NCI-H1092 (cell line): ENCODE measurements around the gene OR13C4.
"Not testable (repeated sequence)": the region's sequence is repeated elsewhere in the genome, so short reads cannot be mapped to it uniquely, and the experiment has no call there.

Source experiments
- DNase-seq: peaks from one replicate; lab custom pipeline; 2025; lab: John Stamatoyannopoulos, UW

Gene OR13C4

DNA sequence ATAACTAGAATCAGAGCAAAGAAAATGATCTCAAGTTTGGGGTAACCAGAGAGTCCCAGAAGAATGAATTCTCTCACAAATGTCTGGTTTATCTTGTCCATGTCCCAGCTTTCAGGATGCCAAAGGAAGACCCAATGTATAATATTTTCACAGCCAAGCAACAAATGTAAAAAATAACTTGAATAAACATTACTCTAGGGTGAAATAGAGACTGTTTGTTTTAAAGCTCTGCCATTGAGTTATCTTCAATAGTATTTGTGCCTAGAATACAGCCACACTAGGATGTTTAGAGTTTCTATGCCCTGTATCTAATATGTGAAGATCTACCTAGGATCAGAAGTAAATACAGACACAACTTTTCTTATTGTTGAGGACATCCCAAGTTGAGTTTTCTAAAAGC lies at the start of gene OR13C4:
Gene OR13C4 (minus strand): TSS at position 101 of the 400 bp plus-strand sequence. CDS start 0 bp downstream, at position 101.
- DNase-seq: no peak

DNA sequence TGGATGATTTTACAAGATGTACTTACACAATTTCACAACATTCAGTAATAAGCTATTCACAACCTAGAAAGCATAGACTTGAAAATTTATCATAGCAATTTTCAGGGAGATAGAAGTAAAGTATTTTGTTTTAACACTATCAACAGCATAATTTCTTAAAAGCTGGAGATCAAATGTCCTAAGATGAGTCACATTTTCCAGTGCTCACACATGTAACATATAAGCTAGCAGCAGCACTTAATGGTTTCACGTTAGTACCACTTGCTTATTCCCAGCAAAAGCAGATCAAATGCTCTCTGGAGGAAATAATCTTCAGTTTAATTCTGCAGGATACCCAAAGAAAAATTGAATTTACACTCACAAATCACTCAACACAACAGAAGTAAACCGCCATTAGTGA lies 48.4 kb upstream of the OR13C4 start:
- no peak for DNase-seq

DNA sequence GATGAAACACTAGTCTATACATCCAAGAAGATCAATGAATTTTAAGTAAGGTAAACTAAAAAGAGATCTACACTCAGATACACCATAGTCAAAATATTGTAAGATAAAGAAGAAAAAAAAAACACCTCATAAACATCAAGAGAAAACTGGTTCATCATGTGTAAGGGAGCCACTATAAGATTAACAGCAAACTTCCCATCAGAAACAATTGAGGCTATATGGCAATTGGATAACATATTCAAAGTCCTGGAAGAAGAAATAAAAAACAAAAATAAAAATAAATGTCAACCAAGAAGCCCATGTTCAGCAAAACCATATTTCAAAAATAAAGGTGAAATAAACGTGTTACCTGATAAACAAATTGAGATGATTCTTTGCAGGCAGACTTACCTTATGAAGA lies 45.6 kb upstream of the OR13C4 start:
- DNase-seq: no peak

DNA sequence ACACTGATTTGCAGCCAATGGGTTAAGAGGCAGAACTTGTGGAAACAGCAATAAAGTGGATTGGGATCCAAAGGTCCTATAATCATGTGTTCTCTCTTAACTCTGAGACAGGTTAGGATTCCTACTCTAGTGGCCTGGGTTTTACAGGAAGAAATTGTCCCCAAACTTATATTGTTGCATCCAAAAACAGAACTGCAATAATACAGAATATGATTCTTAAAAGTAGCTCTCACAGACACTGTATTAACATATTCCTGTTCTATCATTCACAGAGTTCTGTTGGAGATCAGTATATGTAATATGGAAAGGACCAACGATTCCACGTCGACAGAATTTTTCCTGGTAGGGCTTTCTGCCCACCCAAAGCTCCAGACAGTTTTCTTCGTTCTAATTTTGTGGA lies 41.9 kb upstream of the OR13C4 start, which contains the start of gene OR13C8:
Gene OR13C8 (plus strand): TSS at position 301 of the 400 bp plus-strand sequence. CDS start 0 bp downstream, at position 301.
- no peak for DNase-seq

DNA sequence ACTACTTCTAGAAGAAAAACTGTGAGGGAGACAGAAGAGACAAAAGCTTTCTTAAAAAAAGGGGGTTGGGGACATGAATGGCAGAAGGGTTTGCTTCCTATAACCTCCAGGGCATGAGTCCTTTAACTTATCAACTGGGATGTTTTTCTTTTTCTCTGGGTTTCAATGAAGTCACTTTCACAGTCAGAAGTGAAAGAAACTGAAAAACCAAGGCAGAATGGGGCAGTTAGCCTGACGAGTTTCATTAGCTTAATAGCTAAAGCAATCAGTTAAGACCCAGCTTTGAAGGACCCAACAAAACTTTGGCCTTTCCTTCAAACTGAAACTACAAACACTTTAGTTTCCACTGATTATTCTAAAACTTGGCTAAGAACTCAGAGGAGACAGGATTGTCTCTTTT lies 37.3 kb upstream of the OR13C4 start:
- no peak for DNase-seq

DNA sequence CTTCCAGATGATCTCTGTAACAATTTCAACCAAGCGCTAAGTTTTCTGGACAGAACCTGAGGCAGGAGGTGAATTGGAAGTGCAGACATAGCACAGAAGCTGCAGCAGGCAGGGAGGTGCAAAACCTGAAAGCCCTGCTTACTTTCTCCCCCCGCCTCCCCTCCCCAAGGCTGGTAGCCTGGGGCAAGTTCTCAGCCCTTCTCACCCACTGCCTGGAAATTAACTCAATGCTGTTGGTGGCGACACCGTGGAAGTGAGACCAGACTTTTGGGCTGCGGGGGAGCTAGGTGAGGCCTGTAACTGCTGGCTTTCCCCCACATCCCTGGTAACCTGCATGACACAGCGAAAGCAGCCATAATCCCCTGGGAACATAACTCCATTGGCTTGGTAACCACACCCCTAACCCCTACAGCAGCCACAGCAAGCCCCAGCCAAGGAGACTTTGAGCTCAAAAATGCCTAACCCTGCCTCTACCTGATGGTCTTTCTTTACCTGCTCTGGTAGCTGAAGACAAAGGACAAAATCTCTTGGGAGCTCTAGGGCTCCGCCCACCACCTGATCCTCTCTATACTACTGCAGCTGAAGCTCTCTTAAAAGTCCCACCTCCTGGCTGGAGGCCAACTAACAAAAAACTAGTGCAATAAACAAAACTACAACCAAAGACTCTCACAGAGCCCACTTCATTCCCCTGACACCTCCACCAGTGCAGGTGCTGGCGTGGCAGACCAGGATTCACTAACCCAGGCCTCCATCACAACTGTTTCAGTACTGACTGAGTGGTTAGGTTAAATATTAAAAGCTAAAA lies 30.0 kb upstream of the OR13C4 start:
- DNase-seq: no peak

DNA sequence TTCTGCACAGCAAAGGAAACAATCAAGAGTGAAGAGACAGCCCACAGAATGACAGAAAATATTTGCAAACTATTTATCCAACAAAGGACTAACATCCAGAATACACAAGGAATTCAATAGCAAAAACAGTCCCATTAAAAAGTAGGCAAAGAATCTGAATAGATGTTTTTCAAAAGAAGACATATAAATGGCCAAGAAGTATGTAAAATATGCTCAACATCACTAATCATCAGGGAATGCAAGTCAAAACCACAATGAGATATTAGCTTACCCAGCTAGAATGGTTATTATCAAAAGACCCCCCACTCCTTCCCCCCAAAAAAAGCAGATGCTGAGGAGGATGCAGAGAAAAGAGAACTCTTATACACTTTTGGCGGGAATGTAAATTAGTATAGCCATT lies 28.5 kb upstream of the OR13C4 start:
- DNase-seq: no peak

DNA sequence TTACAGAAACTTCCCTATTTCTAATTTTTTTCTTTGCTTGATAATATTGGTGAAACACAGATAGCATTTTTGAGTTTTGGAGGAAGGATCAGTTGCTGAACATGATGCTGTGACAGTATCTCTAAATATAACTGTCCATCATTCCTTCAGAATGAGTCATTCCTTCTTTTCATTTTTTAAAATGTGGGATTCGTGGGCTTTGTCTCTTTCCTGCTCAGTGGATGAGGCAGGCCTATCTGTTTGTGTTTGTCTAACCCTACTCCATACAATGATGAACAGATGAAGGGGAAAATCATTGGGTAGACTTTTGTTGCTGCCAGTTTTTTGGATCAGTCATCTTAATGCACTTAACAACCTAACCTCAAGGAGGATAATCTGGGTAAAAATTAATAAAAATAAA lies 26.3 kb upstream of the OR13C4 start:
- DNase-seq: no peak

DNA sequence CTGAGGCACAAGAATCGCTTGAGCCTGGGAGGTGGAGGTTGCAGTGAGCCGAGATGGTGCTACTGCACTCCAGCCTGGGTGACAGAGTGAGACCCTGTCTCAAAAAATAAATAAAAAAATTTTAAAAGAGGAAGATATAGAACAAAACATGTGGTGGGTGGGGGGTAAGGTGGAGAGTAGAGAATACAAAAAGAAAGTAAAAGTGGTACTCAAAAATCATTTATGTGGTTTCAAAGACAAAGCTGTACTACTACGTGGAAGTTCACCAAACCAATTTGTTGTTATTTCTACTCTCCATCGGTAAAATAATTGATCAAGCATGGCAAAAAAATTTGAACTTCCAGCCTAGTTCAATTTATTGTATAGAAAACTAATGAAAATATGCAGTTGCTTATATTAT lies 17.6 kb upstream of the OR13C4 start:
- no peak for DNase-seq

DNA sequence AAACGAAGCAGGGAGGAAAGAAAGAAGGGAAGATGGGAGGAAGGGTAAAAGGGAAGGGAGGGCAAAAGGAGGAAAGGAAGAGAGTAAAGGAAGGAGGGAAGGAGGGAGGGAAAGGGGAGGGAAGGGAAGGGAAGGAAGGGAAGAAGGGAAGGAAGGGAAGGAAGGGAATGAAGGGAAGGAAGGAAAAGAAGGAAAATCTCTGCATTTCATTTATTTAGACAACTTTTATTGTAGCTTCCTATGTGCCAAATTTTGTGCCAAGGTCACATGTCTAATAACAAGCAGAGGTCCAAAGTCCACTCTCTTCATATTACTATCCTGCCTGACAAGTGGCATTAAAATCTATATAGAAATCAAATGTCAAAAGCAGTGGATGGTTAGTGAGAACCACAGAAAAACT lies 12.3 kb upstream of the OR13C4 start:
- no peak for DNase-seq

DNA sequence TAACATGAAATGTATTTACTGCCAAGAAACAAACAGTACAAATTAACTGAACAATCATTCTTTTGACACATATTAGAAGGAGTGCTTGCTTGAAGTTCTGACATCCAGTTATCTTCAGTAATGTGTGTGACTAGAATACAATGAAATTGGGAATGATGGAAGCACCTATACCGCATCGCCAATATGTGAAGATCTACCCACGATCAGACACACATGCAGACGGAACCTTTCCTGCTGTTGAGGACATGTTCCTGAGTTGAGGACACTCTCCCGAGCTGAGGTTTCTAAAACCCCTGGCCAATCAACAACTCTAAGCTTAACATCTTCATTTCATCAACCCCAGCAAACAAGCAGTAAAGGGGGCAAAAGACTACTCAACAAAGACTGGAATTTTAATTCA lies 9.7 kb upstream of the OR13C4 start, which contains the start of gene OR13C3:
Gene OR13C3 (minus strand): TSS at position 101 of the 400 bp plus-strand sequence. CDS start 133 bp downstream, outside the sequence.
- no peak for DNase-seq

DNA sequence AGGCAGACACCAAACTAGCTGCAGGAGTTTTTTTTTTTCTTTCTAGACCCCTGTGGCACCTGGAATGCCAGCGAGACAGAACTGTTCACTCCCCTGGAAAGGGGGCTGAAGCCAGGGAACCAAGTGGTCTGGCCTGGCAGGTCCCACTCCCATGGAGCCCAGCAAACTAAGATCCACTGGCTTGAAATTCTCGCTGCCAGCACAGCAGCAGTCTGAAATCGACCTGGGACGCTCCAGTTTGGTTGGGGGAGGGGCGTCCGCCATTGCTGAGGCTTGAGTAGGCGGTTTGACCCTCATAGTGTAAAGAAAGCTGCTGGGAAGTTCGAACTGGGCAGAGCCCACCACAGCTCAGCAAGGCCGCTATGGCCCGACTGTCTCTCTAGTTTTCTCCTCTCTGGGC lies 6.8 kb downstream of the OR13C4 start:
- not testable (repeated sequence) for DNase-seq

DNA sequence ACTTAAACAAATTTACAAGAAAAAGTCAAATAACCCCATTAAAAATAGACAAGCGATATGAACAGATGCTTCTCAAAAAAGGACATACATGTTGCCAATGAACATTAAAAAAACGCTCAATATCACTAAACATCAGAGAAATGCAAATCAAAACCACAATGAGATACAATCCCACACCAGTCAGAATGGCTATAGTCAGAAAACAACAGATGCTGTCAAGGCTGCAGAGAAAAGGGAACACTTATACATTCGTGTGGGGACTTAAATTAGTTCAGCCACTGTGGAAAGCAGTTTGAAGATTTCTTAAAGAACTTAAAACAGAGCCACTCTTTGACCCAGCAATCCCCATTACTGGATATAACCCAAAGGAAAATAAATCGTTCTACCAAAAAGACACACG lies 12.1 kb downstream of the OR13C4 start:
- DNase-seq: no peak

DNA sequence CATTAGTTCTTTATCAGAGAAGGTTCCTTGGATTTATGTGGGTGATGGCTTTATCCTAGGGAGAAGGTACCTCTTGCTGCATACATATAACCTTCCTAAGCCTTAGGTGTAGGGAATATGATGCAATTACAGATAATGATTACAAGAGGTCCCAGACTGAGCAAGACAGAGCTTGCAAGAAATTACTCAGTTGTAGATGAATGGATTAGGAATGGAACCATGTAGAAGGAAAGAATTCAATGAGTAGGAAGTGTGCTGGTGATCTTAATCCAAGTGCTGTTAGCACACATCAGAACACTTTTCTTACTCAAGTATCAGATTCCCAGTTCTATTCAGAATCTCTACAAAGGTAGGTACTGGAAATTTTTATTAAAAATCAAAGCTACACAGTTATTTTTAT lies 20.4 kb downstream of the OR13C4 start:
- DNase-seq: no peak

DNA sequence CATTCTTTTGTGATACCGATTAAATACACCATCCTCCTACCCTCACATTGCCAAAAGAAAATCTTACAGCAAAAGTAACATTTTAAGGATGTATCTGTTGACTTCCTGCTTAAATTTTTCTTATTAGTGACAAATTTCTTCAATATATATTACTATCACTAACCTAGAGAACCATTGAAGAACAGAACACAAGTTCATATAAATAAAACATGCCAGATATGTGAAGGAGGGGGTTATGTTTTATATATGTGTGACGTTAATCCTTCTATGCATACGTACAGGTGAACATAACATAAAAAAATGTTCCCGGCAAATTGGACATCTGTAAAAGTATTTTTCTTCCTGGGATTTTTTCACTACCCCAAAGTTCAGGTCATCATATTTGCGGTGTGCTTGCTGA lies 23.0 kb downstream of the OR13C4 start, which contains the start of gene OR13F1:
Gene OR13F1 (plus strand): TSS at position 301 of the 400 bp plus-strand sequence. CDS start 0 bp downstream, at position 301.
- DNase-seq: no peak

DNA sequence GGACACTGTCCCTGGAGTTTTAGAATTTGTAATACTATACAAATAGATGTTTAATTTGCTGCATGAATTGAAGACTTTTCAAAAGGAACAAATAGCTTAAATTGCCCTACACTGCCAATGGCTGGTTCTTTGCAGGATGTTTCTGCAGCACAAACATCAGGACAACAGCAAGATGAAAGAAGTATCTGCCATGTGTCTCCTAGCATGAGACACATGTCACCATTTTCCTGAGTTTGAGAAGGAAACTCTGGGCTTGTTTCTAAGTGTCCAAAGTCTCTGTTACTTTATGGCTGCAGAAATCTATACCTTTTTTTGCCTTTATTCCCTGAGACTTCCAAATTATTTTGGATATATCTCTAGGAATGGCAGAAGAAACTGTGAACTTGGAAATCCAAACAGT lies 23.6 kb downstream of the OR13C4 start:
- no peak for DNase-seq

DNA sequence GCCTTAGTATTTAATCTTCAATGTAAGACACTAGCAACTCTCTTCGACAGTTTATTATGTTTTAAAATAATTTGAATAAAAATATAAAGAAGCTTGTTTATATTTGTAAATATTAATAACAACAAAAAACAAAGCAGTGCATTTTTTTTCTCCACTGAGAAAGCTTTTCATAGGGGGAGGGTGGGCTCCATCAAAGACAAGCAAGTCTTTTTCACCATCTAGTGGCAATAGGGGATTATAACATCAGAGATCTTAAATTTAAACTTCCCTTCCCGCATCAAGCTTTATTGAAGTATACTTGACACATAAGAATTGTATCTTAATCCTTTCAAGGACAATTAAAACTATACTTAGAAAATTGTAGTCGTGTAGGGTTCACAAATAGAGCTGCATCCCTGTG lies 32.2 kb downstream of the OR13C4 start:
- no peak for DNase-seq

DNA sequence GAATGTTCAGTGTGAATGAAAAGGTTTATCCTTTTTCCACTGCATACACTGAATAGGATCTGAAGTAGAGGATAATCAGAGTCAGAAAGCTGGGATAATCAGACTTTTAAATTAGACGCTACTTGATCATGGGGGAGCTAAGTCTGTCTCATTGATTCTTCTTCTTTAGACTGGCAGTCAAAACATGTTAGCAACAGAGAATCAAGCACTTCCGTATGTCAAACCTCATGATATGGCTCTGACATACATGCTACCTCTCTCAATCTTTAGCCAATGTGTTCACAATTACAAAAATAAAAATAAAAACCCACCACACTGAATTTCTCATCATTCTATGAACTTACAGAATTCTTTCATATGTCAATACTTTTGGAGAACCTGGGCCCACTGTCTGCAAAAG lies 42.0 kb downstream of the OR13C4 start:
- DNase-seq: no peak

DNA sequence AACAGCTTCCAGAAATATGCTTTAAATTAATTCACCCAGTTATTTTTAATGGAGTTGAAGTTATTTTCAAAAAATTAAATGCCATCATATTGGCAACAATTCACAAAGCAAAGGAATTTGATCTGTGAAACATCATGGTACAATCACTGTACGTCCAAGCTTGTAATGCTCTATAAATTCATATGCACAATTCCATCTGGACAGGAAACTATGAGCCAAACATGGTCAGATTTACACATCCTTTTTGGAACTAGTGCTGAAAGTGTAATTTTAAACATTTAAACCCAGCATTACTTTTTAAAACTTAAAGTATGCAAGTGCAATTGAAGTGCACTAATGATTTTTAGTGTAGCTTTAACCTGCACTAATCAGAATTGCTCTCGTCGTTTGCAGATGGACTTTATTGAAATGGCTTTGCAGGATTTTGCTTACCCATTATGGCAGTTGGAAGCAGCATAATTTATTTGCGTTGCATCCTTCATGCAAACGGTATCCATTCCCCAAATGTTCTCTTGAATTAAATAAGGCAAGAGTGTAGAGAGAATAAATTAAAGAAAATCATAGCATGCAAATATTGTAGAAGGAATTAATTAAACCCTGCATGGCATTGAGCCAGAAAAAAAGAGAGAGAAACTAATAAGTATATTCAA lies 44.0 kb downstream of the OR13C4 start:
- no peak for DNase-seq
